Glutamatergic neuron (in vitro differentiated cells): ENCODE data around the gene PAM. TPM values are rescaled to one million over a fixed set of nuclear protein-coding genes. Genes with fewer than 3 reads are reported as not detected.

Experiments
- DNase-seq: peaks from one replicate; pipeline ENCODE4 v3.0.0; 2022
- H3K27ac Mint-ChIP-seq: one replicate; pipeline ENCODE4 v1.8.0; 2020; ENCODE audit warnings: mild to moderate bottlenecking, mixed read lengths, inconsistent platforms; ENCODE audit not compliant: unreplicated experiment
- H3K27me3 Mint-ChIP-seq: one replicate; pipeline ENCODE4 v1.8.0; 2020; ENCODE audit warnings: mild to moderate bottlenecking, moderate library complexity, mixed read lengths, inconsistent platforms; ENCODE audit not compliant: unreplicated experiment
- H3K36me3 Mint-ChIP-seq: one replicate; pipeline ENCODE4 v1.8.0; 2020; ENCODE audit warnings: mild to moderate bottlenecking, mixed read lengths, inconsistent platforms; ENCODE audit not compliant: unreplicated experiment
- H3K4me1 Mint-ChIP-seq: one replicate; pipeline ENCODE4 v1.8.0; 2020; ENCODE audit warnings: mild to moderate bottlenecking, low read depth, mixed read lengths, inconsistent platforms; ENCODE audit not compliant: unreplicated experiment
- H3K4me3 Mint-ChIP-seq: one replicate; pipeline ENCODE4 v1.8.0; 2020; ENCODE audit warnings: mild to moderate bottlenecking, mixed read lengths, inconsistent platforms; ENCODE audit not compliant: unreplicated experiment
- H3K9me3 Mint-ChIP-seq: one replicate; pipeline ENCODE4 v1.8.0; 2020; ENCODE audit warnings: mild to moderate bottlenecking, moderate library complexity, mixed read lengths, inconsistent platforms; ENCODE audit not compliant: unreplicated experiment
- total RNA-seq: library from RNA; stranded (reverse); fragmentation: NEBNext Ultra II Directional; extraction: Animal tissue kit (Norgen Biotek cat#: 25700); gene quantifications from one replicate; pipeline ENCODE4 v1.2.1, GENCODE V29; 2021; ENCODE audit not compliant: unreplicated experiment
- TF ChIP-seq, protein P1 (sequence below): fragments of 200-600 bp; sonication (generic); IDR thresholded peaks from one replicate; pipeline ENCODE4 v1.5.0; 2021; ENCODE audit not compliant: partially characterized antibody, unreplicated experiment

PAM gene
- total RNA-seq, 1 donor from 2014 or later: 192 TPM

DNA sequence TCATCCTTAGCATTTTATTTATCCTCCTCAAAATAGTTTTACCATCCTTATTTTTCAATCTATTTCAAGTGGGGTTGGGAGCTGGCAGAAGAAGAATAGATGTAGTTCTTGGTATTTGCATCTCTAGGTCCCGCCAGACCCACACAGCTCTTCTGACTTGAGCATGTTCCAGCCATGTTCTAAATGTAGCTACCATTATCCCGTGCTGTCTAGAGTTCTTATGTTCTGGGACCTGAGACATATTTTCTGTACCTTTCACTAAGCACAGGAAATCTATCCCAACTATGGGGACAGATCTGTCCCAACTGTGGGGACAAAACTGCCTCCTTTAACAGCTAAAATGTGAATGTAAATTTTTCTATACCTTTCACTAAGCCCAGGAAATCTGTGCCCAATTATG is 32.0 kb downstream of the PAM start:
- no peak overlapping the region for H3K27ac Mint-ChIP-seq
- no peaks in the 10 kb centered on the region for H3K27me3 Mint-ChIP-seq
- TF ChIP-seq, protein P1, sequence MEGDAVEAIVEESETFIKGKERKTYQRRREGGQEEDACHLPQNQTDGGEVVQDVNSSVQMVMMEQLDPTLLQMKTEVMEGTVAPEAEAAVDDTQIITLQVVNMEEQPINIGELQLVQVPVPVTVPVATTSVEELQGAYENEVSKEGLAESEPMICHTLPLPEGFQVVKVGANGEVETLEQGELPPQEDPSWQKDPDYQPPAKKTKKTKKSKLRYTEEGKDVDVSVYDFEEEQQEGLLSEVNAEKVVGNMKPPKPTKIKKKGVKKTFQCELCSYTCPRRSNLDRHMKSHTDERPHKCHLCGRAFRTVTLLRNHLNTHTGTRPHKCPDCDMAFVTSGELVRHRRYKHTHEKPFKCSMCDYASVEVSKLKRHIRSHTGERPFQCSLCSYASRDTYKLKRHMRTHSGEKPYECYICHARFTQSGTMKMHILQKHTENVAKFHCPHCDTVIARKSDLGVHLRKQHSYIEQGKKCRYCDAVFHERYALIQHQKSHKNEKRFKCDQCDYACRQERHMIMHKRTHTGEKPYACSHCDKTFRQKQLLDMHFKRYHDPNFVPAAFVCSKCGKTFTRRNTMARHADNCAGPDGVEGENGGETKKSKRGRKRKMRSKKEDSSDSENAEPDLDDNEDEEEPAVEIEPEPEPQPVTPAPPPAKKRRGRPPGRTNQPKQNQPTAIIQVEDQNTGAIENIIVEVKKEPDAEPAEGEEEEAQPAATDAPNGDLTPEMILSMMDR: no peak
- DNase-seq: no peak
- peaks cover 17% of the 10 kb centered on the region for H3K4me1 Mint-ChIP-seq
- no peak overlapping the region for H3K4me3 Mint-ChIP-seq
- H3K9me3 Mint-ChIP-seq: no peaks in the 10 kb centered on the region
- no peaks in the 10 kb centered on the region for H3K36me3 Mint-ChIP-seq

DNA sequence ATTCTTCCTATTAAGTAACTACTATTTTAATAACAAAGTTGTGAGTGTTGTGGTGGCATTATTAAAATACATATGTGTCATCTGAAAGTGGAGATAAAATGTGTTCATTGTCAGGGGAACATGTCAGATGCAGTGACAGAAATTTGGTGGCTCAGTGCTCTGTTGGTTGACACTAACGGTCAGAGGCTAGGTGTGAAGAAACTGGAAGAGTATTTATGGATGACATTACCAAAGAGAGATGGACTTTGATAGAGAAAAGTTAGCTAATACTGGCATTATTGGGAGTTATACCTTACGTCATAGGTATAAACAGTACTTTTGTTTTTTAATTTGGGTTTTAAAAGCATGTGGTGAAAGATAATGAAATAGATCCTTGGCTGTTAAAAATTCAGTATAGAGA is 33.7 kb downstream of the PAM start:
- peaks cover 16% of the 10 kb centered on the region for H3K4me1 Mint-ChIP-seq
- no peaks in the 10 kb centered on the region for H3K27me3 Mint-ChIP-seq
- H3K36me3 Mint-ChIP-seq: no peaks in the 10 kb centered on the region
- H3K9me3 Mint-ChIP-seq: no peaks in the 10 kb centered on the region
- no peak overlapping the region for H3K4me3 Mint-ChIP-seq
- TF ChIP-seq, protein P1: no peak
- no peak overlapping the region for H3K27ac Mint-ChIP-seq
- DNase-seq: no peak

DNA sequence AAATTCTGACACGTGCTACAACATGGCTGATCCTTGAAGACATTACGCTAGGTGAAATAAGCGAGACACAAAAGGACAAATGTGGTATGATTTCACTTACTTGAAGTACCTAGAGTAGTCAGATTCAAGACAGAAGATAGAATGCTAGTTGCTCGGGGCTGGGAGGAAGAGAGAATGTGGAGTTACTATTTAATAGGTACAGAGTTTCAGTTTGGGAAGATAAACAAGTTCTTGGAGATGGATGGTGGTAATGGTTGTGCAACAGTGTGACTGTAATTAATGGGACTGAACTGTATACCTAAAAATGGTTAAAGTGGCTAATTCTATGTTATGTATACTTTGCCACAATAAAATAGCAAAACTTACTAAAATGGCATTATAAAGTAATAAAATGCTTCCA is 34.4 kb downstream of the PAM start:
- Mint-ChIP-seq H3K4me1 (peaks cover 15% of the 10 kb centered on the region), H3K9me3 (no peaks in the 10 kb centered on the region), H3K27ac (no peak overlapping the region), H3K27me3 (no peaks in the 10 kb centered on the region), H3K4me3 (no peak overlapping the region), H3K36me3 (no peaks in the 10 kb centered on the region)
- no peak for DNase-seq
- TF ChIP-seq, protein P1: no peak

DNA sequence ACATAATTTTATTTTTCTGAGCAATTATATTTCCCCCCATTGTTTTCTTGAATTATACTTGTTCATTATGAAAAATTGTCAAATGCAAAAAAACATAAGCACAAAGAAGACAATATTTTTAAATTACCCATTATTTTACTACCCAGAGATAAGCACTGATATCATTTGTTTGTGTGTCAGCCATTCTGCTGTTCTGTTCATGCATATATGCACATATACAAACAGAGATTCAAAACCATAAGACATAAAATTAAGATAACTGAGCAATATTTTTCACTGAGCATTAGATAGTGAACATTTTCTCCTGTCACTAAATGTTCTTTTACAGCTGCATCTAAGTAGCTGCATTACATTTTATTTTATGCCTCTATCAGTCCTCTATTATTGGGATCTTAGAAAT is 35.6 kb downstream of the PAM start:
- Mint-ChIP-seq H3K9me3 (no peaks in the 10 kb centered on the region), H3K36me3 (no peaks in the 10 kb centered on the region), H3K27ac (no peak overlapping the region), H3K4me3 (no peak overlapping the region), H3K27me3 (no peaks in the 10 kb centered on the region), H3K4me1 (peaks cover 21% of the 10 kb centered on the region)
- no peak for DNase-seq
- TF ChIP-seq, protein P1: no peak

DNA sequence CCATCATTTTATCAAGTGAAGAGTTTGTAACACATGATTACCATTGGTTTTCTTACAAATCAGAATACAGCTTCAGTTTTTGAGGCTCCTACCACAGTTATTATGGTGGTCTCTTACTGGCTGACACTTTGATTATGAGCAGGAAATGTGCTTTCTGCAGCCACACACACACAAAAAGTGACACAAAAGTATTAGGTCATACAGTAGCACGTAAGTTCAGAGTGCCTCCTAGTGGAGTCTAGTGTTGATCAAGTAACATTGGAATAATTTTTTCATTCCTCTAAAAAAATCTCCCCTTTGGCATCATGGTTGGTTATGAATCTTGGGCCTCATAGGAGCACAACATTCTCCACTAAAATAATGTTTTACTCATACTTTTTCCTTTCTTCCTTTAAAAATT is 37.6 kb downstream of the PAM start:
- Mint-ChIP-seq H3K9me3 (no peaks in the 10 kb centered on the region), H3K27ac (no peak overlapping the region), H3K4me1 (peaks cover 32% of the 10 kb centered on the region), H3K36me3 (no peaks in the 10 kb centered on the region), H3K4me3 (no peak overlapping the region), H3K27me3 (no peaks in the 10 kb centered on the region)
- TF ChIP-seq, protein P1: no peak
- no peak for DNase-seq
